Measurements from ENCODE around the gene L2HGDH.
"Not testable (repeated sequence)": the region's sequence is repeated elsewhere in the genome, so short reads cannot be mapped to it uniquely, and the experiment has no call there.

Gene L2HGDH

GRCh38 chr14:50339178-50339804 is 27.3 kb upstream of the L2HGDH start:
- no peak for DNase-seq

GRCh38 chr14:50338587-50338986 is 26.6 kb upstream of the L2HGDH start:
- no peak for DNase-seq

- no peak for DNase-seq
These were observed 24.2 kb upstream of the L2HGDH start for GRCh38 chr14:50335989-50336824.

- DNase-seq, result no peak
These were observed 23.4 kb upstream of the L2HGDH start for GRCh38 chr14:50335389-50335788.

GRCh38 chr14:50334211-50334610 is 22.2 kb upstream of the L2HGDH start:
- DNase-seq, result no peak

- DNase-seq, result no peak
These were observed 21.0 kb upstream of the L2HGDH start for GRCh38 chr14:50333014-50333509.

- DNase-seq, result no peak
These were observed 19.6 kb upstream of the L2HGDH start for GRCh38 chr14:50331596-50331995.

- peak; percentile 95 for DNase-seq
These were observed 9.1 kb upstream of the L2HGDH start for GRCh38 chr14:50321009-50321660.

- DNase-seq, result no peak
These were observed 8.3 kb upstream of the L2HGDH start for GRCh38 chr14:50320283-50320682.

GRCh38 chr14:50319721-50320120 is 7.7 kb upstream of the L2HGDH start:
- no peak for DNase-seq

GRCh38 chr14:50319293-50319692 is 7.3 kb upstream of the L2HGDH start:
- DNase-seq, result no peak

- DNase-seq, result peak; percentile 41
These were observed 6.1 kb upstream of the L2HGDH start for GRCh38 chr14:50318031-50318626.

GRCh38 chr14:50314098-50314497 is 2.1 kb upstream of the L2HGDH start:
- DNase-seq, result not testable (repeated sequence)

GRCh38 chr14:50312734-50313054 is 665 bp upstream of the L2HGDH start:
- peak; percentile 57 for DNase-seq

- no peak for DNase-seq
These were observed 575 bp downstream of the L2HGDH start for GRCh38 chr14:50311337-50311971.

- DNase-seq, result no peak
These were observed 1.6 kb downstream of the L2HGDH start for GRCh38 chr14:50310445-50310844.

- no peak for DNase-seq
These were observed 3.6 kb downstream of the L2HGDH start for GRCh38 chr14:50308363-50308915.

- DNase-seq, result no peak
These were observed 8.1 kb downstream of the L2HGDH start for GRCh38 chr14:50303744-50304471.

- DNase-seq, result no peak
These were observed 10.1 kb downstream of the L2HGDH start for GRCh38 chr14:50301914-50302313.

- no peak for DNase-seq
These were observed 12.4 kb downstream of the L2HGDH start for GRCh38 chr14:50299585-50299984.

- DNase-seq, result no peak
These were observed 21.7 kb downstream of the L2HGDH start for GRCh38 chr14:50290306-50290705.

GRCh38 chr14:50288146-50288545 is 23.9 kb downstream of the L2HGDH start:
- no peak for DNase-seq

Measured in CD4-positive, alpha-beta T cell treated with Interleukin-4 for 4 hours (primary cell).